ENCODE measurements around the gene MYLK4.

GRCh38 chr6:2782356-2782708, 31.6 kb upstream of the MYLK4 start:
- TF ChIP-seq CTCF (IDR thresholded peaks at IDR 0.05) (no peak), POLR2A (IDR thresholded peaks at IDR 0.05; ENCODE audit: low read depth) (no peak)
